ENCODE results near the gene IDUA. TPM values are rescaled to one million over a fixed set of nuclear protein-coding genes. Genes with fewer than 3 reads are reported as not detected.

Gene IDUA
- total and polyA plus RNA-seq, 2 of the 4 experiments (the other 2 are of a cell fraction), result 0.72 to 12.5 TPM

GRCh38 chr4:957231-957580 lies 29.6 kb upstream of the IDUA start:
- WGBS, 2 experiments (ENCODE audit: extremely low coverage in 2 of 2, insufficient read length in 1 of 2), result 62% methylated on average over 3 of the region's 8 CpGs; no CpG with 5 or more reads in 1 of the 2 experiments
- intact Hi-C loops (cut with micrococcal nuclease), result no loop called here

More at GRCh38 chr4:957231-957580, 29.6 kb upstream of the IDUA start:
- H2BK15ac ChIP-seq (ENCODE audit: low read depth, low read length), result no peak overlapping the region
- no peak overlapping the region for H2AK9ac ChIP-seq (replicated peaks; ENCODE audit: low read depth, low read length, poor library complexity)
- ChIA-PET POLR2A (ENCODE audit: unreplicated experiment) (no interaction called here), CTCF (no interaction called here)
- dilution Hi-C loops (cut with HindIII; ENCODE audit: low sequenced_read_pairs, unreplicated experiment) (no loop called here), in situ Hi-C loops (cut with MboI; ENCODE audit: low sequenced_read_pairs) (no loop called here)
- H2BK120ac ChIP-seq (ENCODE audit: low read depth, low read length), result no peak overlapping the region
- H3K4me2 ChIP-seq (ENCODE audit: low read depth, low read length), result no peak overlapping the region
- H2AFZ ChIP-seq (replicated peaks; ENCODE audit: low read length, poor library complexity), result no peak overlapping the region
- no peak overlapping the region for H3K18ac ChIP-seq (ENCODE audit: low read depth, low read length)
- H3K79me1 ChIP-seq (ENCODE audit: low read depth in 1 of 2, low read length in 2 of 2), result no peaks in the 10 kb centered on the region
- H2BK20ac ChIP-seq (ENCODE audit: low read depth, low read length), result no peak overlapping the region
- H3K9me3 ChIP-seq (ENCODE audit: control insufficient read depth, insufficient read depth, low read length), result no peaks in the 10 kb centered on the region
- H3K56ac ChIP-seq (ENCODE audit: extremely low read depth, insufficient read depth, low read length), result no peak overlapping the region
- H3K9ac ChIP-seq (ENCODE audit: low read depth, low read length), result no peak overlapping the region
- peaks cover 37% of the 10 kb centered on the region for H3K36me3 ChIP-seq (ENCODE audit: control insufficient read depth, insufficient read depth, low read length)
- no peaks in the 10 kb centered on the region for H3K4me1 ChIP-seq (ENCODE audit: control insufficient read depth, insufficient read depth, low read length)
- no peak for DNase-seq
- no peaks in the 10 kb centered on the region for H3K27me3 ChIP-seq (ENCODE audit: control insufficient read depth, insufficient read depth, low read length)
- no peak overlapping the region for H4K91ac ChIP-seq (ENCODE audit: insufficient read depth, low read depth, low read length)
- no peak for ATAC-seq (ENCODE audit: low read depth)
- no peak overlapping the region for H3K4me3 ChIP-seq (ENCODE audit: insufficient read depth, low read depth, low read length)
- H3K27ac ChIP-seq (ENCODE audit: insufficient read depth, low read length), result no peak overlapping the region
- no TSS peak for BruUV-seq (replicated peaks)
- H2AK5ac ChIP-seq (ENCODE audit: low read depth, low read length), result no peak overlapping the region
- no peak overlapping the region for H3K4ac ChIP-seq (ENCODE audit: low read depth, low read length)
- TF ChIP-seq CHD1 (IDR thresholded peaks at IDR 0.05; ENCODE audit: low read depth, low read length), result no peak
- no peak for TF ChIP-seq MAZ (IDR thresholded peaks at IDR 0.05; ENCODE audit: borderline replicate concordance, low read depth, low read length)
- no peak for TF ChIP-seq CEBPB (IDR thresholded peaks at IDR 0.05; ENCODE audit: low read depth, low read length)
- no peak for TF ChIP-seq CTCF (conservative IDR thresholded peaks at IDR 0.05; ENCODE audit: low read depth, low read length)
- TF ChIP-seq MAFK (IDR thresholded peaks at IDR 0.05; ENCODE audit: low read depth, low read length), result no peak
- TF ChIP-seq ELK1 (IDR thresholded peaks at IDR 0.05; ENCODE audit: borderline replicate concordance, low read depth, low read length), result no peak
- no peak for TF ChIP-seq RAD21 (IDR thresholded peaks at IDR 0.05; ENCODE audit: low read length)
- no peak overlapping the region for H3K23ac ChIP-seq (ENCODE audit: low read depth, low read length)
- no peak overlapping the region for H4K5ac ChIP-seq (ENCODE audit: low read depth, low read length)
- H4K8ac ChIP-seq (ENCODE audit: low read depth in 2 of 2, low read length in 2 of 2), result no peak overlapping the region
- H3K14ac ChIP-seq (replicated peaks; ENCODE audit: low read depth, low read length), result no peak overlapping the region
- no peaks in the 10 kb centered on the region; the same call in 1 of the 2 replicates for H4K20me1 ChIP-seq (ENCODE audit: insufficient read depth, low read length)
- H3K9me1 ChIP-seq (ENCODE audit: insufficient read depth, low read length), result 0 out of 2 replicates have a peak, but pooled peaks cover 2% of the 10 kb centered on the region
- no peak overlapping the region for H2BK5ac ChIP-seq (ENCODE audit: low read depth, low read length, poor library complexity, severe bottlenecking)
